ENCODE data around the gene DLGAP1. TPM values are rescaled to one million over a fixed set of nuclear protein-coding genes. Genes with fewer than 3 reads are reported as not detected.

DLGAP1 gene
- total and polyA plus RNA-seq, 2 of the 13 experiments (the other 11 are each of a cell fraction or from before 2014, with no cell fraction given), result 0.01 TPM; not detected in 1

DNA sequence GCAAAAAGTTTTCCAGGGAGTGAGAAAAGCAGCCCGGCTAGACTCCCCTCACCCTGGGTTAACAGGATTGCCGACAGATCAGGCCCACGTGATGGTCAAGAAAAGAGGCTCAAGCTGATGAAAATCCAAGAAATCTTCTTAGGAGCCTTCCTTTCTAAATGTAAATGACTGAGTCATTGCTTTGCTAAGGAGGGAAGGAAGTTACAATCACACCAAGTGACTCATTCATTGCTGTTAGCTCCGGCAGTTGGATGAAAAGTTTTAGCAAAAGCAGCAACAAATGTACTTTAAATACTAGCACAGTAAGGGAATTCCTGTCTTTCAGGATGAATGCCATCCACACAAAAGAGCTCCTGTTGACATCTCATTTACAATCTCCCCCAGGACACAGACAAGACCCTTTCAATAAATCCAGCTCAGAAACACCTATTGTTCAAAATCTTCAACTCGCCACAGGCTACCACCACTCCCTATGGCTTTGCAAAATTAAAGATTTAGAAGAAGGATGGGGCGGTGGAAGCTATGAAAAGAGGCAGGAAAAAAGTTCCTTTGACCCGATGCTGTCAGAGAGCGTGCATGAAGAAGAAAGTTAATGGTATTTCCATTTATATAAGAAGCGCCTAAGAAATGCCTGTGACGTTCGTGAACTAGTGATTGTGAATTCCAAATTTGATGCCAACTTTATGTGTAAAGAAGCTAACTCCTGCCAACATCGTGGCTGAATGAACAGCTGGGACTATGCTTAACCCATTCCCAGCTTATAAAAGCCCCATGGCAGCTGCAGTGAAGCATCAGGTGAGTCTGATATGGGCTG, 851.5 kb downstream of the DLGAP1 start (continued):
- TF ChIP-seq HMG20A (CRISPR knock-in tag; IDR thresholded peaks at IDR 0.05; ENCODE audit: borderline replicate concordance) (no peak), HOXD1 (CRISPR knock-in tag; IDR thresholded peaks at IDR 0.05) (no peak), KDM1A (CRISPR knock-in tag; IDR thresholded peaks at IDR 0.05) (no peak), POLR2A (IDR thresholded peaks at IDR 0.05; ENCODE audit: insufficient read depth in 1 of 2, low read depth in 2 of 2, low read length in 2 of 2) (peak in 1 of 2 experiments; percentile 44; a peak in 1 of 4 replicates), NFRKB (IDR thresholded peaks at IDR 0.05) (no peak), DMAP1 (CRISPR knock-in tag; IDR thresholded peaks at IDR 0.05) (no peak), ISL2 (CRISPR knock-in tag; IDR thresholded peaks at IDR 0.05) (no peak), ATRX (CRISPR knock-in tag; IDR thresholded peaks at IDR 0.05; ENCODE audit: borderline replicate concordance) (no peak), GPN1 (CRISPR knock-in tag; IDR thresholded peaks at IDR 0.05; ENCODE audit: borderline replicate concordance) (no peak), ZNF44 (CRISPR knock-in tag; IDR thresholded peaks at IDR 0.05) (no peak), MTA3 (CRISPR knock-in tag; IDR thresholded peaks at IDR 0.05) (no peak), ZNF24 (IDR thresholded peaks at IDR 0.05) (no peak), MAFK (conservative IDR thresholded peaks at IDR 0.05 in 1 of 2, IDR thresholded peaks at IDR 0.05 in 1 of 2; ENCODE audit: low read length in 2 of 2) (peak in 1 of 2 experiments; percentile 10; a peak in 2 of 4 replicates), FOXP1 (IDR thresholded peaks at IDR 0.05) (no peak), FOXP1 (CRISPR knock-in tag; IDR thresholded peaks at IDR 0.05) (no peak), HOXA3 (CRISPR knock-in tag; IDR thresholded peaks at IDR 0.05) (no peak), RFX5 (IDR thresholded peaks at IDR 0.05; ENCODE audit: low read depth, low read length) (no peak)
- TF ChIP-seq, protein P1, sequence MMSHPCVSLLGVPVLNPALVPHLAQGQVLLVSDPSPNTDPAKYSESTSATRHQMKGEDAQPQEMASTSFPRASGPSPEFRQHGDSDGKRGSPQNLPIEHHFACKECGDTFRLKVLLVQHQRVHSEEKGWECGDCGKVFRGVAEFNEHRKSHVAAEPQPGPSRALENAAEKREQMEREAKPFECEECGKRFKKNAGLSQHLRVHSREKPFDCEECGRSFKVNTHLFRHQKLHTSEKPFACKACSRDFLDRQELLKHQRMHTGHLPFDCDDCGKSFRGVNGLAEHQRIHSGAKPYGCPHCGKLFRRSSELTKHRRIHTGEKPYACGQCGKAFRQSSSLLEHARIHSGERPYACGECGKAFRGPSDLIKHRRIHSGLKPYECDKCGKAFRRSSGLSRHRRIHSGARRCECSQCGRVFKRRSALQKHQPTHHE (CRISPR knock-in tag; IDR thresholded peaks at IDR 0.05; ENCODE audit: borderline replicate concordance), result no peak
- TF ChIP-seq, protein P2, sequence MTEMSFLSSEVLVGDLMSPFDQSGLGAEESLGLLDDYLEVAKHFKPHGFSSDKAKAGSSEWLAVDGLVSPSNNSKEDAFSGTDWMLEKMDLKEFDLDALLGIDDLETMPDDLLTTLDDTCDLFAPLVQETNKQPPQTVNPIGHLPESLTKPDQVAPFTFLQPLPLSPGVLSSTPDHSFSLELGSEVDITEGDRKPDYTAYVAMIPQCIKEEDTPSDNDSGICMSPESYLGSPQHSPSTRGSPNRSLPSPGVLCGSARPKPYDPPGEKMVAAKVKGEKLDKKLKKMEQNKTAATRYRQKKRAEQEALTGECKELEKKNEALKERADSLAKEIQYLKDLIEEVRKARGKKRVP (CRISPR knock-in tag; IDR thresholded peaks at IDR 0.05), result peak in 1 of 2 experiments; percentile 88; a peak in 2 of 4 replicates
- TF ChIP-seq, protein P3, sequence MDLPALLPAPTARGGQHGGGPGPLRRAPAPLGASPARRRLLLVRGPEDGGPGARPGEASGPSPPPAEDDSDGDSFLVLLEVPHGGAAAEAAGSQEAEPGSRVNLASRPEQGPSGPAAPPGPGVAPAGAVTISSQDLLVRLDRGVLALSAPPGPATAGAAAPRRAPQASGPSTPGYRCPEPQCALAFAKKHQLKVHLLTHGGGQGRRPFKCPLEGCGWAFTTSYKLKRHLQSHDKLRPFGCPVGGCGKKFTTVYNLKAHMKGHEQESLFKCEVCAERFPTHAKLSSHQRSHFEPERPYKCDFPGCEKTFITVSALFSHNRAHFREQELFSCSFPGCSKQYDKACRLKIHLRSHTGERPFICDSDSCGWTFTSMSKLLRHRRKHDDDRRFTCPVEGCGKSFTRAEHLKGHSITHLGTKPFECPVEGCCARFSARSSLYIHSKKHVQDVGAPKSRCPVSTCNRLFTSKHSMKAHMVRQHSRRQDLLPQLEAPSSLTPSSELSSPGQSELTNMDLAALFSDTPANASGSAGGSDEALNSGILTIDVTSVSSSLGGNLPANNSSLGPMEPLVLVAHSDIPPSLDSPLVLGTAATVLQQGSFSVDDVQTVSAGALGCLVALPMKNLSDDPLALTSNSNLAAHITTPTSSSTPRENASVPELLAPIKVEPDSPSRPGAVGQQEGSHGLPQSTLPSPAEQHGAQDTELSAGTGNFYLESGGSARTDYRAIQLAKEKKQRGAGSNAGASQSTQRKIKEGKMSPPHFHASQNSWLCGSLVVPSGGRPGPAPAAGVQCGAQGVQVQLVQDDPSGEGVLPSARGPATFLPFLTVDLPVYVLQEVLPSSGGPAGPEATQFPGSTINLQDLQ (CRISPR knock-in tag; IDR thresholded peaks at IDR 0.05), result no peak
- TF ChIP-seq, protein P4, sequence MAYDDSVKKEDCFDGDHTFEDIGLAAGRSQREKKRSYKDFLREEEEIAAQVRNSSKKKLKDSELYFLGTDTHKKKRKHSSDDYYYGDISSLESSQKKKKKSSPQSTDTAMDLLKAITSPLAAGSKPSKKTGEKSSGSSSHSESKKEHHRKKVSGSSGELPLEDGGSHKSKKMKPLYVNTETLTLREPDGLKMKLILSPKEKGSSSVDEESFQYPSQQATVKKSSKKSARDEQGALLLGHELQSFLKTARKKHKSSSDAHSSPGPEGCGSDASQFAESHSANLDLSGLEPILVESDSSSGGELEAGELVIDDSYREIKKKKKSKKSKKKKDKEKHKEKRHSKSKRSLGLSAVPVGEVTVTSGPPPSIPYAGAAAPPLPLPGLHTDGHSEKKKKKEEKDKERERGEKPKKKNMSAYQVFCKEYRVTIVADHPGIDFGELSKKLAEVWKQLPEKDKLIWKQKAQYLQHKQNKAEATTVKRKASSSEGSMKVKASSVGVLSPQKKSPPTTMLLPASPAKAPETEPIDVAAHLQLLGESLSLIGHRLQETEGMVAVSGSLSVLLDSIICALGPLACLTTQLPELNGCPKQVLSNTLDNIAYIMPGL (CRISPR knock-in tag; IDR thresholded peaks at IDR 0.05; ENCODE audit: borderline replicate concordance in 1 of 2, low read depth in 1 of 2), result no peak
- TF ChIP-seq, protein P5, sequence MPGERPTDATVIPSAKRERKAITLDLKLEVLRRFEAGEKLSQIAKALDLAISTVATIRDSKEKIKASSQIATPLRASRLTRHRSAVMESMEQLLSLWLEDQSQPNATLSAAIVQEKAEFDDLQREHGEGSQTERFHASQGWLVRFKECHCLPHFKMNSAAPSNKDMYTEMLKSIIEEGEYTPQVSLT (CRISPR knock-in tag; IDR thresholded peaks at IDR 0.05; ENCODE audit: borderline replicate concordance, low read depth), result no peak
- TF ChIP-seq, protein P6, sequence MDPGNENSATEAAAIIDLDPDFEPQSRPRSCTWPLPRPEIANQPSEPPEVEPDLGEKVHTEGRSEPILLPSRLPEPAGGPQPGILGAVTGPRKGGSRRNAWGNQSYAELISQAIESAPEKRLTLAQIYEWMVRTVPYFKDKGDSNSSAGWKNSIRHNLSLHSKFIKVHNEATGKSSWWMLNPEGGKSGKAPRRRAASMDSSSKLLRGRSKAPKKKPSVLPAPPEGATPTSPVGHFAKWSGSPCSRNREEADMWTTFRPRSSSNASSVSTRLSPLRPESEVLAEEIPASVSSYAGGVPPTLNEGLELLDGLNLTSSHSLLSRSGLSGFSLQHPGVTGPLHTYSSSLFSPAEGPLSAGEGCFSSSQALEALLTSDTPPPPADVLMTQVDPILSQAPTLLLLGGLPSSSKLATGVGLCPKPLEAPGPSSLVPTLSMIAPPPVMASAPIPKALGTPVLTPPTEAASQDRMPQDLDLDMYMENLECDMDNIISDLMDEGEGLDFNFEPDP (CRISPR knock-in tag; conservative IDR thresholded peaks at IDR 0.05), result no peak

Data from HepG2 (cell line).